WTC11 (cell line): ENCODE data around the gene MTFP1. TPM values are rescaled to one million over a fixed set of nuclear protein-coding genes. Genes with fewer than 3 reads are reported as not detected.

Experiments
- ARID4B ChIP-seq: sonication (generic); formaldehyde crosslinking; IDR thresholded peaks from 2 replicates; pipeline ENCODE4 v1.8.0; 2023; ENCODE audit warnings: missing genetic modification reagents, mild to moderate bottlenecking, borderline replicate concordance
- CBFB ChIP-seq: sonication (generic); formaldehyde crosslinking; IDR thresholded peaks from 2 replicates; pipeline ENCODE4 v1.8.1; 2022; ENCODE audit warnings: mild to moderate bottlenecking, low read depth, missing genetic modification reagents
- FOXK1 ChIP-seq: sonication (generic); formaldehyde crosslinking; IDR thresholded peaks from 2 replicates; pipeline ENCODE4 v1.8.0; 2022; ENCODE audit warnings: mild to moderate bottlenecking, moderate library complexity, missing genetic modification reagents
- GRHL2 ChIP-seq: fragments of 250-450 bp; sonication (Bioruptor Pico); IDR thresholded peaks from 2 replicates; pipeline ENCODE4 v1.8.0; 2022; ENCODE audit warnings: mild to moderate bottlenecking, moderate library complexity; ENCODE audit not compliant: insufficient replicate concordance, severe bottlenecking
- HMGXB4 ChIP-seq: sonication (generic); formaldehyde crosslinking; IDR thresholded peaks from 2 replicates; pipeline ENCODE4 v1.8.1; 2023; ENCODE audit warnings: mild to moderate bottlenecking, moderate library complexity, missing genetic modification reagents
- KAT7 ChIP-seq: sonication (generic); formaldehyde crosslinking; IDR thresholded peaks from 2 replicates; pipeline ENCODE4 v1.8.1; 2023; ENCODE audit warnings: missing genetic modification reagents, mild to moderate bottlenecking, borderline replicate concordance
- NFE2L1 ChIP-seq: sonication (generic); formaldehyde crosslinking; IDR thresholded peaks from 2 replicates; pipeline ENCODE4 v1.8.1; 2023; ENCODE audit warnings: missing genetic modification reagents
- NR2C2 ChIP-seq: sonication (generic); formaldehyde crosslinking; IDR thresholded peaks from 2 replicates; pipeline ENCODE4 v1.8.0; 2022; ENCODE audit warnings: mild to moderate bottlenecking, missing genetic modification reagents
- PREB ChIP-seq: sonication (generic); formaldehyde crosslinking; IDR thresholded peaks from 2 replicates; pipeline ENCODE4 v1.8.1; 2022; ENCODE audit warnings: mild to moderate bottlenecking, missing genetic modification reagents, moderate library complexity, borderline replicate concordance
- PRRX2 ChIP-seq: fragments of 250-450 bp; sonication (Bioruptor Pico); IDR thresholded peaks from 2 replicates; pipeline ENCODE4 v1.8.0; 2021; ENCODE audit warnings: mild to moderate bottlenecking
- RELA ChIP-seq: sonication (generic); formaldehyde crosslinking; IDR thresholded peaks from 2 replicates; pipeline ENCODE4 v1.8.1; 2022; ENCODE audit warnings: missing genetic modification reagents, mild to moderate bottlenecking, borderline replicate concordance
- RORB ChIP-seq: fragments of 250-450 bp; sonication (Bioruptor Pico); IDR thresholded peaks from 2 replicates; pipeline ENCODE4 v1.9.0; 2021; ENCODE audit warnings: mild to moderate bottlenecking
- SOX15 ChIP-seq: fragments of 250-450 bp; sonication (Bioruptor Pico); IDR thresholded peaks from 2 replicates; pipeline ENCODE4 v1.9.0; 2021; ENCODE audit warnings: mild to moderate bottlenecking
- TCF7 ChIP-seq: sonication (generic); formaldehyde crosslinking; IDR thresholded peaks from 2 replicates; pipeline ENCODE4 v1.8.0; 2022; ENCODE audit warnings: mild to moderate bottlenecking, low read depth, missing genetic modification reagents, moderate library complexity
- TP53 ChIP-seq: sonication (generic); formaldehyde crosslinking; IDR thresholded peaks from 2 replicates; pipeline ENCODE4 v1.8.1; 2023; ENCODE audit warnings: mild to moderate bottlenecking, missing genetic modification reagents
- USF1 ChIP-seq: sonication (generic); formaldehyde crosslinking; IDR thresholded peaks from 2 replicates; pipeline ENCODE4 v1.8.0; 2022; ENCODE audit warnings: mild to moderate bottlenecking, missing genetic modification reagents
- ZNF396 ChIP-seq: fragments of 250-450 bp; sonication (Bioruptor Pico); IDR thresholded peaks from 2 replicates; pipeline ENCODE4 v1.8.0; 2021; ENCODE audit warnings: mild to moderate bottlenecking, moderate library complexity, borderline replicate concordance
- total RNA-seq: library from RNA; stranded (reverse); gene quantifications from 3 replicates; pipeline ENCODE4 v1.2.3, GENCODE V29; 2021
- TF ChIP-seq, protein P1 (sequence below): fragments of 250-450 bp; sonication (Bioruptor Pico); IDR thresholded peaks from 2 replicates; pipeline ENCODE4 v1.9.0; 2021; ENCODE audit warnings: mild to moderate bottlenecking, borderline replicate concordance
- TF ChIP-seq, protein P2 (sequence below): sonication (generic); formaldehyde crosslinking; IDR thresholded peaks from 2 replicates; pipeline ENCODE4 v1.8.1; 2023; ENCODE audit warnings: mild to moderate bottlenecking, missing genetic modification reagents
- TF ChIP-seq, protein P3 (sequence below): sonication (generic); formaldehyde crosslinking; IDR thresholded peaks from 2 replicates; pipeline ENCODE4 v1.8.0; 2022; ENCODE audit warnings: mild to moderate bottlenecking, missing genetic modification reagents
- TF ChIP-seq, protein P4 (sequence below): sonication (generic); formaldehyde crosslinking; IDR thresholded peaks from 2 replicates; pipeline ENCODE4 v1.8.1; 2022; ENCODE audit warnings: low read depth, mild to moderate bottlenecking, moderate library complexity, missing genetic modification reagents, borderline replicate concordance

MTFP1 gene
- total RNA-seq, 1 experiment from 2014 or later, result 75.0 TPM

DNA sequence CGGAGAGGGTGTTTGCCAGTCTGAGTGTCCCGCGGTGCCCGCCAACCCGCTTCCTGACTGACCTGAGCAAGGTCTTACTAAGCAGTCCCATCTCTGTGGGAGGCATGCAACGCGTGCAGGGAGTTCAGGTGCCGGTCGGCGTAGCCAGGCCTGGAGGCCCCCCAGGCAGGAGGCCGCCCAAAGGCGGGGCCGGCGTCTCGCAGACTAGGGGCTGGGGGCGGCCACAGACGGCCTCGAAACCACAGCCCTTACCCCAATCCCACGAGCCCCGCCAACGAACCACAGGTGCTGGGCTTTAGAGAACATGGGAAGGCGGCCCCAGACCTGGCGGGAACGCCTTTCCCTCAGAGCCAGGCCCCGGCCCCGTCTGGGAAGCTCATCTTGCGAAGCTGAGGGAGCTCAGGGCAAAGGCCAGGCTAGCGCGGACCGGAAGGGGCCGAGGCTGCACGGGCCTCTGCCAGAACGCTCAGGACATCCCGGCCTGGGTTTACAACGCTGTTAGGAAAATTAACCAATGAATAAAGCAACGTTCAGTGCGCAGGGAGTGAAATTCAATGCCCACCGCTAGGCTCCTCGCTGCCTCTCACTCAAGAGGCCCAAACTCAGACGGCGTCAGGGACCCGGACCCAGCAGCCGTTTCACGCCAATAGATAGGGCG, 2.1 kb upstream of the MTFP1 start (continued):
- TF ChIP-seq TCF7 (CRISPR knock-in tag), result no peak
- 0 out of 2 replicates have a peak, but pooled peaks have one; percentile 22 for TF ChIP-seq CBFB
- no peak for TF ChIP-seq PRRX2 (CRISPR knock-in tag)
- TF ChIP-seq RELA (CRISPR knock-in tag), result peak; percentile 58; the same call in 1 of the 2 replicates
- no peak for TF ChIP-seq ZNF396
- no peak for TF ChIP-seq KAT7
- no peak for TF ChIP-seq GRHL2 (CRISPR knock-in tag)
- TF ChIP-seq ARID4B (CRISPR knock-in tag), result peak; percentile 44; the same call in 1 of the 2 replicates
- TF ChIP-seq TP53 (CRISPR knock-in tag), result 0 out of 2 replicates have a peak, but pooled peaks have one; percentile 51
- TF ChIP-seq PREB (CRISPR knock-in tag), result no peak
- TF ChIP-seq, protein P1, sequence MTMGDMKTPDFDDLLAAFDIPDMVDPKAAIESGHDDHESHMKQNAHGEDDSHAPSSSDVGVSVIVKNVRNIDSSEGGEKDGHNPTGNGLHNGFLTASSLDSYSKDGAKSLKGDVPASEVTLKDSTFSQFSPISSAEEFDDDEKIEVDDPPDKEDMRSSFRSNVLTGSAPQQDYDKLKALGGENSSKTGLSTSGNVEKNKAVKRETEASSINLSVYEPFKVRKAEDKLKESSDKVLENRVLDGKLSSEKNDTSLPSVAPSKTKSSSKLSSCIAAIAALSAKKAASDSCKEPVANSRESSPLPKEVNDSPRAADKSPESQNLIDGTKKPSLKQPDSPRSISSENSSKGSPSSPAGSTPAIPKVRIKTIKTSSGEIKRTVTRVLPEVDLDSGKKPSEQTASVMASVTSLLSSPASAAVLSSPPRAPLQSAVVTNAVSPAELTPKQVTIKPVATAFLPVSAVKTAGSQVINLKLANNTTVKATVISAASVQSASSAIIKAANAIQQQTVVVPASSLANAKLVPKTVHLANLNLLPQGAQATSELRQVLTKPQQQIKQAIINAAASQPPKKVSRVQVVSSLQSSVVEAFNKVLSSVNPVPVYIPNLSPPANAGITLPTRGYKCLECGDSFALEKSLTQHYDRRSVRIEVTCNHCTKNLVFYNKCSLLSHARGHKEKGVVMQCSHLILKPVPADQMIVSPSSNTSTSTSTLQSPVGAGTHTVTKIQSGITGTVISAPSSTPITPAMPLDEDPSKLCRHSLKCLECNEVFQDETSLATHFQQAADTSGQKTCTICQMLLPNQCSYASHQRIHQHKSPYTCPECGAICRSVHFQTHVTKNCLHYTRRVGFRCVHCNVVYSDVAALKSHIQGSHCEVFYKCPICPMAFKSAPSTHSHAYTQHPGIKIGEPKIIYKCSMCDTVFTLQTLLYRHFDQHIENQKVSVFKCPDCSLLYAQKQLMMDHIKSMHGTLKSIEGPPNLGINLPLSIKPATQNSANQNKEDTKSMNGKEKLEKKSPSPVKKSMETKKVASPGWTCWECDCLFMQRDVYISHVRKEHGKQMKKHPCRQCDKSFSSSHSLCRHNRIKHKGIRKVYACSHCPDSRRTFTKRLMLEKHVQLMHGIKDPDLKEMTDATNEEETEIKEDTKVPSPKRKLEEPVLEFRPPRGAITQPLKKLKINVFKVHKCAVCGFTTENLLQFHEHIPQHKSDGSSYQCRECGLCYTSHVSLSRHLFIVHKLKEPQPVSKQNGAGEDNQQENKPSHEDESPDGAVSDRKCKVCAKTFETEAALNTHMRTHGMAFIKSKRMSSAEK, result no peak
- TF ChIP-seq USF1 (CRISPR knock-in tag), result no peak
- TF ChIP-seq, protein P2, sequence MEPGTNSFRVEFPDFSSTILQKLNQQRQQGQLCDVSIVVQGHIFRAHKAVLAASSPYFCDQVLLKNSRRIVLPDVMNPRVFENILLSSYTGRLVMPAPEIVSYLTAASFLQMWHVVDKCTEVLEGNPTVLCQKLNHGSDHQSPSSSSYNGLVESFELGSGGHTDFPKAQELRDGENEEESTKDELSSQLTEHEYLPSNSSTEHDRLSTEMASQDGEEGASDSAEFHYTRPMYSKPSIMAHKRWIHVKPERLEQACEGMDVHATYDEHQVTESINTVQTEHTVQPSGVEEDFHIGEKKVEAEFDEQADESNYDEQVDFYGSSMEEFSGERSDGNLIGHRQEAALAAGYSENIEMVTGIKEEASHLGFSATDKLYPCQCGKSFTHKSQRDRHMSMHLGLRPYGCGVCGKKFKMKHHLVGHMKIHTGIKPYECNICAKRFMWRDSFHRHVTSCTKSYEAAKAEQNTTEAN (CRISPR knock-in tag), result no peak
- TF ChIP-seq HMGXB4, result 0 out of 2 replicates have a peak, but pooled peaks have one; percentile 33
- no peak for TF ChIP-seq RORB
- TF ChIP-seq, protein P3, sequence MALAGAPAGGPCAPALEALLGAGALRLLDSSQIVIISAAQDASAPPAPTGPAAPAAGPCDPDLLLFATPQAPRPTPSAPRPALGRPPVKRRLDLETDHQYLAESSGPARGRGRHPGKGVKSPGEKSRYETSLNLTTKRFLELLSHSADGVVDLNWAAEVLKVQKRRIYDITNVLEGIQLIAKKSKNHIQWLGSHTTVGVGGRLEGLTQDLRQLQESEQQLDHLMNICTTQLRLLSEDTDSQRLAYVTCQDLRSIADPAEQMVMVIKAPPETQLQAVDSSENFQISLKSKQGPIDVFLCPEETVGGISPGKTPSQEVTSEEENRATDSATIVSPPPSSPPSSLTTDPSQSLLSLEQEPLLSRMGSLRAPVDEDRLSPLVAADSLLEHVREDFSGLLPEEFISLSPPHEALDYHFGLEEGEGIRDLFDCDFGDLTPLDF (CRISPR knock-in tag), result no peak
- no peak for TF ChIP-seq SOX15
- no peak for TF ChIP-seq NR2C2 (CRISPR knock-in tag)
- TF ChIP-seq, protein P4, sequence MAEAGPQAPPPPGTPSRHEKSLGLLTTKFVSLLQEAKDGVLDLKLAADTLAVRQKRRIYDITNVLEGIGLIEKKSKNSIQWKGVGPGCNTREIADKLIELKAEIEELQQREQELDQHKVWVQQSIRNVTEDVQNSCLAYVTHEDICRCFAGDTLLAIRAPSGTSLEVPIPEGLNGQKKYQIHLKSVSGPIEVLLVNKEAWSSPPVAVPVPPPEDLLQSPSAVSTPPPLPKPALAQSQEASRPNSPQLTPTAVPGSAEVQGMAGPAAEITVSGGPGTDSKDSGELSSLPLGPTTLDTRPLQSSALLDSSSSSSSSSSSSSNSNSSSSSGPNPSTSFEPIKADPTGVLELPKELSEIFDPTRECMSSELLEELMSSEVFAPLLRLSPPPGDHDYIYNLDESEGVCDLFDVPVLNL (CRISPR knock-in tag), result no peak
- no peak for TF ChIP-seq NFE2L1 (CRISPR knock-in tag)
- peak; percentile 36 for TF ChIP-seq FOXK1 (CRISPR knock-in tag)
